ENCODE data around the gene BICDL1. TPM values are rescaled to one million over a fixed set of nuclear protein-coding genes. Genes with fewer than 3 reads are reported as not detected.
A peak's percentile ranks its signal among the peaks of the same experiment; 100 is the strongest.
"Not testable (repeated sequence)": the region's sequence is repeated elsewhere in the genome, so short reads cannot be mapped to it uniquely, and the experiment has no call there.

Gene BICDL1
- total RNA-seq, 1 experiment from 2014 or later = 2.4 TPM

DNA sequence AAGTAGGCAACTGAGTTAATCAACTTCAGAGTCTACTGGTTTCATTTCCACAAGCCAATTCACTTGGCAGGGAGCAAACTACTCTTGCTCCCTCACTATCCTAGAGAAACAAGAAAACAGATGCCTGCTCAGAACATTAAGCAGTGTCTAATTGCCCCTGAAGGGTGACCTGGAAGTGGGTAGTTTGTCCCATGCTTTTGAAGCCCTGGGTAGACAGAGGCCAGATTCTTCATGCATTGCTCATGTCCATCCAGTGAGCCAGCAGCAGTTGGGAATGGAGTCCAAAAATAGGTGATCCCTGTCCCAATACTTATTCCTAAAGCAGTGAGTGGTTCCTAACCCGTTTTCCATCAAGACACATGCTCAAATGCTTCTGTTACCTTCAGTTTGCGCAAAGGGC, 48.8 kb downstream of the BICDL1 start:
- Histone ChIP-seq H3K4me3 (ENCODE audit: low read depth, low read length, poor library complexity, severe bottlenecking) (no peak overlapping the region), H3K4me1 (ENCODE audit: insufficient read depth, low read length, poor library complexity, severe bottlenecking) (no peaks in the 10 kb centered on the region), H3K9me3 (ENCODE audit: low read depth, low read length, poor library complexity, severe bottlenecking) (no peaks in the 10 kb centered on the region), H3K36me3 (ENCODE audit: insufficient read depth, low read length, poor library complexity, severe bottlenecking) (no peaks in the 10 kb centered on the region), H3K27ac (ENCODE audit: low read depth, low read length, poor library complexity, severe bottlenecking) (no peak overlapping the region), H3K27me3 (replicated peaks; ENCODE audit: insufficient read depth, low read depth, low read length, poor library complexity) (no peaks in the 10 kb centered on the region)
- intact Hi-C loops (cut with micrococcal nuclease; ENCODE audit: unreplicated experiment) = no loop called here
- BruUV-seq (replicated peaks) = no TSS peak
- no peak for DNase-seq (ENCODE audit: low spot score)
- ChIA-PET POLR2A (ENCODE audit: low non-redundant PET) (no interaction called here), CTCF (no interaction called here)
- no peak for TF ChIP-seq EZH2 (IDR thresholded peaks at IDR 0.05; ENCODE audit: borderline replicate concordance, low read depth, low read length, poor library complexity, severe bottlenecking)
- no peak for TF ChIP-seq CTCF (conservative IDR thresholded peaks at IDR 0.05; ENCODE audit: low read depth, low read length)

DNA sequence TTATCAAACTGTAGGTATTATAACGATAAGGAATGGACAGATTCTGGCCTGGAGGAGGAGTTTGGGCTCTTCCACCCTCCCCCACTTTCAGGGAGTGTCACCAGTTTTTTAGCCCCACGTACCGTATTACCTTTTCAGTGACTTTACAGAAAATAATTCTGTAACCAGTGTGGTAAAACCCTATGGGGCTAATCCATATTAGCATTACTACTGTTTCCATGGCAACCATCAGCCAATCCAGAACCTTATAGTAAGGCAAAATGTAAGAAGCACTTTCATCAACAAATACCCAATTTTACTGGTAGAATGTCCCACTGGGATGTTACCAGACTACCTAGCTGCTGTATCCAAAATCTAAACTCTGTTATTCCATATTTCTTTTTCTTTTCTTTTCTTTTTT, 50.7 kb downstream of the BICDL1 start:
- ChIA-PET POLR2A (ENCODE audit: low non-redundant PET) (no interaction called here), CTCF (no interaction called here)
- TF ChIP-seq EZH2 (IDR thresholded peaks at IDR 0.05; ENCODE audit: borderline replicate concordance, low read depth, low read length, poor library complexity, severe bottlenecking) (no peak), CTCF (conservative IDR thresholded peaks at IDR 0.05; ENCODE audit: low read depth, low read length) (no peak)
- Histone ChIP-seq H3K9me3 (ENCODE audit: low read depth, low read length, poor library complexity, severe bottlenecking) (no peaks in the 10 kb centered on the region), H3K27ac (ENCODE audit: low read depth, low read length, poor library complexity, severe bottlenecking) (no peak overlapping the region), H3K4me3 (ENCODE audit: low read depth, low read length, poor library complexity, severe bottlenecking) (no peak overlapping the region), H3K27me3 (replicated peaks; ENCODE audit: insufficient read depth, low read depth, low read length, poor library complexity) (no peaks in the 10 kb centered on the region), H3K36me3 (ENCODE audit: insufficient read depth, low read length, poor library complexity, severe bottlenecking) (no peaks in the 10 kb centered on the region), H3K4me1 (ENCODE audit: insufficient read depth, low read length, poor library complexity, severe bottlenecking) (no peaks in the 10 kb centered on the region)
- no TSS peak for BruUV-seq (replicated peaks)
- intact Hi-C loops (cut with micrococcal nuclease; ENCODE audit: unreplicated experiment) = no loop called here
- peak; percentile 33 for DNase-seq (ENCODE audit: low spot score)

DNA sequence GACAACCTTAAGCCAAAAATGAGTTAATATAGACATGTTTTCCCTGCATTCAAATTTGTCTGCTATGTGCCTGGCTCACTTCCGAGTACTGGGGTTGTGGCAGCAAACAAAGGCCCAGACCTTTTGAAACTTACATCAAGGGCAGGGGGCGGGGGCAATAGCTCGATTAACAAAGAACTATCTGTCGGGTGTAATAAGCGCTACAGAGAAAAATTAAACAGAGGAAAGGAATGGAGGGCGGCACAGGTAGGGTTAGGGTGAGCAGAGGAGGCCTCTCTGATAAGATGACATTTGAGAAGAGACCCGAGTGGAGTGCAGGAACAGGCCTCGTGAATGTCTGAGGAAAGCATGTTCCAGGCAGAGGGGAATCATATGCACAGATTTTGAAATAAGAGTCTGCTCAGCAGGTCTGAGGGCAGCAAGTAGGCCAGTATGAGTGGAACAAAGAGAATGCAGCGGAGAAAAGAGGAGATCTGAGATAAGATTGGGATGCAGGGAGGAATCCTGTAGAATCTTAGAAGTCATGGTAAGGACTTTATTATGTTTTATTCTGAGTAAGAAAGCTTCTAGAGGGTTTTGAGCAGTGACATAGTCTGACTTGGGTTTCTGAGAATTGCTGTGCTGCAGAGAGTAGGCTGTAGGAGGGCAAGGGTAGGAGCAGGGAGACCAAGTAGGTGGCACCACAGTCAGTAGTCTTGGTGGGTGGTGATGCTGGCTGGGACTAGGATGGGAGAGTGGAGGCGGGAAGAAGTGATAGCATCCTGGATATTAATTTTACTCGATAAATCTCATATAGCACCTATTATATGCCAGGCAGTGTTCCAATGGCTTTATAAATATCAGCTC, 52.6 kb downstream of the BICDL1 start:
- Histone ChIP-seq H3K4me3 (ENCODE audit: low read depth, low read length, poor library complexity, severe bottlenecking) (no peak overlapping the region), H3K36me3 (ENCODE audit: insufficient read depth, low read length, poor library complexity, severe bottlenecking) (no peaks in the 10 kb centered on the region), H3K27me3 (replicated peaks; ENCODE audit: insufficient read depth, low read depth, low read length, poor library complexity) (no peaks in the 10 kb centered on the region), H3K9me3 (ENCODE audit: low read depth, low read length, poor library complexity, severe bottlenecking) (no peaks in the 10 kb centered on the region), H3K27ac (ENCODE audit: low read depth, low read length, poor library complexity, severe bottlenecking) (no peak overlapping the region), H3K4me1 (ENCODE audit: insufficient read depth, low read length, poor library complexity, severe bottlenecking) (no peaks in the 10 kb centered on the region)
- no peak for DNase-seq (ENCODE audit: low spot score)
- no peak for TF ChIP-seq CTCF (conservative IDR thresholded peaks at IDR 0.05; ENCODE audit: low read depth, low read length)
- TF ChIP-seq EZH2 (IDR thresholded peaks at IDR 0.05; ENCODE audit: borderline replicate concordance, low read depth, low read length, poor library complexity, severe bottlenecking) = no peak
- ChIA-PET CTCF (no interaction called here), POLR2A (ENCODE audit: low non-redundant PET) (no interaction called here)
- intact Hi-C loops (cut with micrococcal nuclease; ENCODE audit: unreplicated experiment) = no loop called here
- BruUV-seq (replicated peaks) = no TSS peak

- POLR2A ChIA-PET (ENCODE audit: low non-redundant PET); CTCF ChIA-PET: not testable (repeated sequence)
Measured at GRCh38 chr12:120045367-120045766, 56.3 kb downstream of the BICDL1 start.

More at GRCh38 chr12:120045367-120045766, 56.3 kb downstream of the BICDL1 start:
- H3K27ac ChIP-seq (ENCODE audit: low read depth, low read length, poor library complexity, severe bottlenecking); H3K27me3 ChIP-seq (replicated peaks; ENCODE audit: insufficient read depth, low read depth, low read length, poor library complexity); BruUV-seq (replicated peaks); H3K4me1 ChIP-seq (ENCODE audit: insufficient read depth, low read length, poor library complexity, severe bottlenecking); intact Hi-C loops (cut with micrococcal nuclease; ENCODE audit: unreplicated experiment); DNase-seq (ENCODE audit: low spot score); H3K36me3 ChIP-seq (ENCODE audit: insufficient read depth, low read length, poor library complexity, severe bottlenecking); H3K9me3 ChIP-seq (ENCODE audit: low read depth, low read length, poor library complexity, severe bottlenecking); H3K4me3 ChIP-seq (ENCODE audit: low read depth, low read length, poor library complexity, severe bottlenecking): not testable (repeated sequence)

Data from A673 (cell line).